Gastrocnemius medialis (tissue), 4 donors: ENCODE data around the gene NECAP2. TPM values are rescaled to one million over a fixed set of nuclear protein-coding genes. Genes with fewer than 3 reads are reported as not detected.
"Not testable (repeated sequence)": the region's sequence is repeated elsewhere in the genome, so short reads cannot be mapped to it uniquely, and the experiment has no call there.

ENCODE experiments used
- ATAC-seq, 2 donors: fragments of 150-250 bp; one replicate each; pipeline ENCODE4 v1.9.1; 2016
- DNase-seq, 2 donors: peaks; one replicate each; pipeline ENCODE4 v3.0.0-alpha.2; 2019
- H3K27ac ChIP-seq, 4 donors: fragments of 200-600 bp; sonication (generic); 1 replicate in 1 of 4; 2 replicates in 3 of 4; pipeline ENCODE4 v1.5.1; 2016 to 2018; ENCODE audit warnings: mild to moderate bottlenecking in 2 of 4, moderate library complexity in 1 of 4
- H3K27me3 ChIP-seq, 3 donors: fragments of 200-600 bp; sonication (generic) in 2 of 3; 1 replicate in 1 of 3; 2 replicates in 2 of 3; pipeline versions ENCODE4 v1.5.1 to v1.6.0; 2016 to 2019; ENCODE audit warnings: mild to moderate bottlenecking in 1 of 3, moderate library complexity in 1 of 3
- H3K36me3 ChIP-seq, 2 donors: fragments of 200-600 bp; sonication (generic) in 1 of 2; one replicate each; pipeline ENCODE4 v1.5.1; 2017 to 2018
- H3K4me1 ChIP-seq, 2 donors: fragments of 200-600 bp; sonication (generic) in 1 of 2; one replicate each; pipeline ENCODE4 v1.5.1; 2016 to 2017; ENCODE audit warnings: mild to moderate bottlenecking in 2 of 2
- H3K4me3 ChIP-seq, 4 donors: fragments of 200-600 bp; sonication (generic) in 3 of 4; 1 replicate in 1 of 4; 2 replicates in 3 of 4; pipeline ENCODE4 v1.5.1; 2016 to 2019; ENCODE audit warnings: mild to moderate bottlenecking in 2 of 4
- H3K9me3 ChIP-seq, 3 donors: fragments of 200-600 bp; sonication (generic) in 2 of 3; 1 replicate in 1 of 3; 2 replicates in 2 of 3; pipeline ENCODE4 v1.5.1; 2016 to 2019
- CTCF ChIP-seq, 5 experiments: fragments of 450-650 bp in 3 of 5; fragments of 200-600 bp in 2 of 5; sonication (generic) in 2 of 5; IDR thresholded peaks in 4 of 5; conservative IDR thresholded peaks in 1 of 5; 1 replicate in 4 of 5; 2 replicates in 1 of 5; pipeline ENCODE4 v1.5.1; 2016 to 2019; ENCODE audit warnings: antibody characterized with exemption in 5 of 5, mild to moderate bottlenecking in 3 of 5, moderate library complexity in 3 of 5
- POLR2A ChIP-seq, 2 donors: fragments of 450-650 bp; IDR thresholded peaks; one replicate each; pipeline ENCODE4 v1.6.1; 2017; ENCODE audit warnings: antibody characterized with exemption in 2 of 2, mild to moderate bottlenecking in 2 of 2, moderate library complexity in 2 of 2
- in situ Hi-C, 4 donors: fragments of 200-750 bp; cut with MboI; loops; one replicate each; pipeline versions ENCODE4 v1.15.0 to v1.8.0; 2017; ENCODE audit warnings: low sequenced_read_pairs in 4 of 4
- intact Hi-C: fragments of 100-400 bp; cut with DNase I; formaldehyde crosslinking; loops from one replicate; pipeline ENCODE4 v1.15.1; 2023; ENCODE audit warnings: low total_unique reads
- total RNA-seq, 4 donors: library from RNA; depleted of rRNA; stranded (reverse); fragments of >200 nt; gene quantifications; one replicate each; pipeline versions ENCODE4 v1.1.0 to v1.2.3, GENCODE V29; 2016

The NECAP2 gene
- total RNA-seq, 4 donors from 2014 or later: 8.9 to 12.6 (median 10.4) TPM

- in situ Hi-C loops: not testable (repeated sequence)
- intact Hi-C loops: loop anchor here (5.0 to 10.0 kb wide), 2 partner anchors 56 to 407 kb away; partner anchors contain the start of gene NECAP2
- peak overlapping the region; percentile 67 to 89 (median 82) for H3K4me3 ChIP-seq
Measured at GRCh38 chr1:16498047-16498446, 57.5 kb downstream of the NECAP2 start.

GRCh38 chr1:16498573-16499413 lies 58.3 kb downstream of the NECAP2 start:
- H3K27ac ChIP-seq: peak overlapping the region; percentile 65 to 84 (median 78)
- peak overlapping the region; percentile 67 to 89 (median 82) for H3K4me3 ChIP-seq
- DNase-seq (peak; percentile 67 to 76), ATAC-seq (peak; percentile 88 to 90)
- intact Hi-C loops (loop anchor here (5.0 to 10.0 kb wide), 2 partner anchors 56 to 406 kb away; partner anchors contain the start of gene NECAP2), in situ Hi-C loops (no loop called here)
- no peaks in the 10 kb centered on the region for H3K27me3 ChIP-seq
- H3K4me1 ChIP-seq: peaks cover 0 to 9% of the 10 kb centered on the region in 2 donors
- H3K9me3 ChIP-seq: no peaks in the 10 kb centered on the region
- H3K36me3 ChIP-seq: no peaks in the 10 kb centered on the region
- TF ChIP-seq CTCF (IDR thresholded peaks at IDR 0.05 in 4 of 5, conservative IDR thresholded peaks at IDR 0.05 in 1 of 5) (peak in 2 of 5 experiments; percentile 11 to 25), POLR2A (IDR thresholded peaks at IDR 0.05) (peak in 1 of 2 donors; percentile 23)

More at GRCh38 chr1:16498047-16498446, 57.5 kb downstream of the NECAP2 start:
- H3K27me3 ChIP-seq, DNase-seq, ATAC-seq, H3K36me3 ChIP-seq, H3K4me1 ChIP-seq, H3K9me3 ChIP-seq: not testable (repeated sequence)
- H3K27ac ChIP-seq: peak overlapping the region in 3 of 4 donors; percentile 75 to 84 (median 82)

GRCh38 chr1:16500466-16500865 lies 59.9 kb downstream of the NECAP2 start:
- H3K4me3 ChIP-seq, H3K9me3 ChIP-seq, H3K4me1 ChIP-seq, H3K36me3 ChIP-seq, ATAC-seq, H3K27ac ChIP-seq, H3K27me3 ChIP-seq, intact Hi-C loops, DNase-seq: not testable (repeated sequence)
- in situ Hi-C loops: loop anchor here in 1 of 4 donors (25.0 kb wide), 1 partner anchor 137 kb away; no protein-coding TSS in a partner anchor

GRCh38 chr1:16500975-16501374 lies 60.5 kb downstream of the NECAP2 start:
- H3K27me3 ChIP-seq, H3K36me3 ChIP-seq, H3K27ac ChIP-seq, H3K9me3 ChIP-seq, DNase-seq, ATAC-seq, H3K4me1 ChIP-seq, H3K4me3 ChIP-seq, intact Hi-C loops: not testable (repeated sequence)
- in situ Hi-C loops: loop anchor here in 1 of 4 donors (25.0 kb wide), 1 partner anchor 136 kb away; no protein-coding TSS in a partner anchor

- H3K36me3 ChIP-seq, H3K27me3 ChIP-seq, H3K4me3 ChIP-seq, H3K4me1 ChIP-seq, ATAC-seq, H3K9me3 ChIP-seq, H3K27ac ChIP-seq, DNase-seq, intact Hi-C loops: not testable (repeated sequence)
- in situ Hi-C loops: loop anchor here in 1 of 4 donors (25.0 kb wide), 1 partner anchor 136 kb away; no protein-coding TSS in a partner anchor
Measured at GRCh38 chr1:16501446-16501845, 60.9 kb downstream of the NECAP2 start.

GRCh38 chr1:16503494-16503893 lies 63.0 kb downstream of the NECAP2 start:
- intact Hi-C loops: no loop called here
- no peak for DNase-seq
- in situ Hi-C loops: loop anchor here in 1 of 4 donors (25.0 kb wide), 1 partner anchor 134 kb away; no protein-coding TSS in a partner anchor
- ATAC-seq: no peak
- TF ChIP-seq CTCF (IDR thresholded peaks at IDR 0.05 in 4 of 5, conservative IDR thresholded peaks at IDR 0.05 in 1 of 5) (no peak), POLR2A (IDR thresholded peaks at IDR 0.05) (no peak)
- no peak overlapping the region for H3K4me3 ChIP-seq
- no peaks in the 10 kb centered on the region for H3K9me3 ChIP-seq
- peaks cover 0 to 15% of the 10 kb centered on the region in 2 donors for H3K4me1 ChIP-seq
- no peaks in the 10 kb centered on the region for H3K27me3 ChIP-seq
- no peak overlapping the region for H3K27ac ChIP-seq
- H3K36me3 ChIP-seq: no peaks in the 10 kb centered on the region

- in situ Hi-C loops: loop anchor here in 1 of 4 donors (25.0 kb wide), 1 partner anchor 131 kb away; no protein-coding TSS in a partner anchor
- H3K27ac ChIP-seq: not testable (repeated sequence)
Measured at GRCh38 chr1:16505870-16506269, 65.3 kb downstream of the NECAP2 start.

GRCh38 chr1:16506364-16507136 lies 66.0 kb downstream of the NECAP2 start:
- H3K4me3 ChIP-seq, ATAC-seq, H3K36me3 ChIP-seq, H3K27me3 ChIP-seq, DNase-seq, H3K9me3 ChIP-seq, intact Hi-C loops: not testable (repeated sequence)
- in situ Hi-C loops: loop anchor here in 1 of 4 donors (25.0 kb wide), 1 partner anchor 131 kb away; no protein-coding TSS in a partner anchor
- peaks cover 0 to 12% of the 10 kb centered on the region in 2 donors for H3K4me1 ChIP-seq
- H3K27ac ChIP-seq: peak overlapping the region in 1 of 4 donors; percentile 29

More at GRCh38 chr1:16505870-16506269, 65.3 kb downstream of the NECAP2 start:
- intact Hi-C loops, H3K9me3 ChIP-seq, DNase-seq, H3K27me3 ChIP-seq, H3K36me3 ChIP-seq, H3K4me3 ChIP-seq, ATAC-seq: not testable (repeated sequence)
- peaks cover 0 to 12% of the 10 kb centered on the region in 2 donors for H3K4me1 ChIP-seq
